T-helper 22 cell (primary cell): Measurements from ENCODE around the gene KATNB1.
"Not testable (repeated sequence)": the region's sequence is repeated elsewhere in the genome, so short reads cannot be mapped to it uniquely, and the experiment has no call there.

Experiments used
- DNase-seq: peaks from one replicate; pipeline ENCODE4 v3.0.0-alpha.2; 2020; ENCODE audit warnings: low read depth

KATNB1 gene

DNA sequence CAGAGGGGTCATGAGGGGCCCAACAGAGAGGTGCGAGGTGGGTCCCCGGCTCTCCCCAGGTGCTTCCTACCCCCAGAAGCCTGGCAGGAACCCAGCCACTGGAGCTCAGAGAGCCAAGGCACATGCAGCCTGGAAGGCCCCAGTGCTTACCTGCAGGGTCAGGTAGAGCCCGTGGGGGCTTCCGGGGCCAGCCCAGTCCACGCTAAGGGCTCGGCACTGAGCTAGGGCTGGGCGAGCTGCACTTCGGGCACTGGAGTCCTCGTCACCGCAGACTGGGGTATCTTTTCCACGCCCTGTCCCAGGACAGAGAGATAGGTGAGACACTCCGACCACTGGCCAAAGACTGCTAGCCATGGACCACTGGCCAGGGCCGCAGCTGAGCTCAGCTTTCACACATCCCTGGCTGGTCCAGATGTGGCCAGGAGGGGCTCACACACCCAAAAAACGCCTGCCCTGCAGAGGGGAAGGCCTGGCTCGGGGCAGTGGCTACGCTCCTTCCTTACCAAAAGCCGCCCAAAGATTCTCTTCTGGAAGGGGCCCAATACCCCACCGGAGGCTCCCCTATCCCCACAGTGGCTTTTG lies 59.4 kb downstream of the KATNB1 start:
- DNase-seq = no peak

- no peak for DNase-seq
These were observed 59.9 kb downstream of the KATNB1 start for GRCh38 chr16:57795431-57795878.

DNA sequence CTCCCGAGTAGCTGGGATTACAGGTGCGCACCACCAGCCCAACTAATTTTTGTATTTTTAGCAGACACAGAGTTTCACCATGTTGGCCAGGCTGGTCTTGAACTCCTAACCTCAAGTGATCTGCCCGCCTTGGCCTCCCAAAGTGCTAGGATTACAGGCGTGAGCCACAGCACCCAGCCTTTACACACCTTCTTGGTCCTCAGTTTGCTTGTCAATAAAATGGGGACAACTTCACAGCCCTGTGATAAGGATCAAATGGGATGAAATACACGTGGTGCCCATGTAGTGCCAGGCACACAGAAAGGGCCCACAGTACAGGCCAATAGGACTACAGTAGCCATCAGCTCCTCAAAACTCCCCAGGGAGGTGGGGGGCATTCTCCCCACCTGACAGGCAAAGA lies 60.4 kb downstream of the KATNB1 start:
- not testable (repeated sequence) for DNase-seq

DNA sequence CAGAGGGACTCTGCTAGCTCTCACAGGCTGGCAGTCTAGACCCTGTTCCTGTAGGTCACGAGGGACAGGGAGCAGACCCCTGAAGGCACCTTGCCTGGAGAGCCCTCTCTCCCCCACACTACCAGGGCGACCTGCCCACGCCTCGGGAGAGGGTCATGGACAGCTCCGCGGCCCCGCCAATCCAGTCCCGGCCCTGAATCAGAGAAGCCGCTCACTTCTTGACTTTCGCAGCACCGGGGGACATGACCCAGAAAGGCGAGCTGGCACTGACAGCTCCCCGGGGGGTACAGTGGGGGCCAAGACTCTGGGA lies 61.6 kb downstream of the KATNB1 start:
- no peak for DNase-seq

DNA sequence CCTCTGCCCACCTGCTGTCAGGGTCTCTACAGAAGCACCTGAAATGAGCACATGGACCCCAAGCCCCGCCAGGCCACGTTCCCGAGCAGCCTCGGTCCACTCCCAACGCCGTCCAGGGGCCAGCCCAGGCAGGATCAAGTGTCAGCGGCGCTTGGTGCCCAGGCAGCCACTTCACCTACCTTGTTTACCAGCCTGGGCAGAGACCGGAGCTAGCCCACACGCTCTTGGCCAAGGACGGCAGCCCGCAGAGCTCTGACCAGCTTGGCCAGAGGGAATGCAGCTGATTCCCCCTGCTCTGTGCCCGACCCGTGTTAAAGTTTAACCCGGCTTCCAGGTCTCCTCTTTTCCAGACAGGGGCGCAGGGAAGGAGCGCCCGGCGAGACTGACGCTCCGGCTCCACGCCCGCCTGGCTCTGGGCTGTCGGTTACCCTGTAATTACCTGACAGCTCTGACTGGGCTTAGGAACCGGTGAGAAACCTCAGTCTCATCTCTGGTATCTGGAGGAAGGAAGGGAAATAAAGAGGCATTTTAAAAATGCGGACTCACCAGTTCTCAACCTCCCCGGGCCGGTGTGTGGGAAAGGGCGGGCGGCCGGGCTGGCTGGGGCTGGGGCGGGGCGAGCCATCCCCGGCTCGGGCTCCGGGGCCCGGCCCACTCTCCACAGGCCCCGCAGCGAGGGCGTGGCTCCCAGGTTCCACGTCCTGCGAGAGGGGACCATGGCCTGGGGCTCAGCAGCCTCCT lies 62.1 kb downstream of the KATNB1 start:
- DNase-seq = no peak

DNA sequence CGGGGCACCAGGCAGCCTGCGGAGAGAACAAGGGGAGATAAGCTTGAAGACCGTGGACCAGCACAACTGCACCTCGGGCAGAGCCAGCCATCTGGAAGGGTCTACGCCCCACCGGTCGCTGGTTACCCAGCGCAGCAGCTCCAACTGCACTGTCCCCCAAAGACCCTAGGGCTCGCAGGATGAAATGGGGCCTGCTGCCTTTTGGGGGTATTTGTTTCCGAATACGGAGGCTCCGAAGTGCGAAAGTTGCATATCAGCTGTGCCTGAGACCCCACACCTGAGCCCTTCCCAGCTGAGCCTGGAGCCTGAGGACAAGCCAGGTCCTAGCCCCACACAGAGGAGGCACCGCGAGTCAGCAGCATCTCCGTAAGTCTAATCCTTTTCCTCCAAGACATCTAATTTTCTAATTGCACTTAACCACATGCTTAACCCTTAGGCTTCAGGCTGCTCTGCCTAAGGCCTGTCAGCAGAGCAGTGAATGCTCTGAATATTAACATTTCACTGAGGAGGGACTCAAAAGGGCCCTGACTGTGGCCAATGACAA lies 62.8 kb downstream of the KATNB1 start:
- DNase-seq = no peak

DNA sequence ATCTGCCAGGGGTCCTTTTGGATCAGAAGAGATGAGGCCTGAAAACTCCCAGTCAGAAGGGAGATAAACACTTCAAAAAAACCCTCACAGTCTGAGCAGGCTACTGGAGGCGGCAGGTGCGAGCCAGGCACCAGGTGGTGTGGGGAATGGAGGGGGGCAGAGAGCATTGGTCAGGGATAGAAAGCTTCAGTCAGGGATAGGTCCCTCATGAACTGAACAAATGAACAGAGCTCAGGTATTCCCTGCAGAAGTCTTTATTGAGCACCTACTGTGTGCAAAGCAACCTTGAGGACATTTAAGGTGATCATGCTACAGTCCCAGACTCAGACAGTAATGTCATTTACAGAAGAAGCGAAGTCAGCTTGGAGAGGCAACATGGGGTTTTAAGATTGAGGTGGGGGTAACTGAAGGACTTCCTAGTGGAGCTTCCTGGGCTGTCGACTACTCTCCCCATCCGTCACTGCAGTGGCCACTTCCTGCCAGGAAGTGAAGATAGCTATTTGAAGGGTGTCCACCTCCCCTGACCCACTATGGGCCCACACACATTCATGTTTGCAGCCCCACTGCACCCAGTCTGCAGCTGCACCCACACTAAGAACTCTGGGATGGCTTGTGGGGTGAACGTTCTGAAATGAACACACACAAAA lies 63.5 kb downstream of the KATNB1 start:
- DNase-seq = no peak

DNA sequence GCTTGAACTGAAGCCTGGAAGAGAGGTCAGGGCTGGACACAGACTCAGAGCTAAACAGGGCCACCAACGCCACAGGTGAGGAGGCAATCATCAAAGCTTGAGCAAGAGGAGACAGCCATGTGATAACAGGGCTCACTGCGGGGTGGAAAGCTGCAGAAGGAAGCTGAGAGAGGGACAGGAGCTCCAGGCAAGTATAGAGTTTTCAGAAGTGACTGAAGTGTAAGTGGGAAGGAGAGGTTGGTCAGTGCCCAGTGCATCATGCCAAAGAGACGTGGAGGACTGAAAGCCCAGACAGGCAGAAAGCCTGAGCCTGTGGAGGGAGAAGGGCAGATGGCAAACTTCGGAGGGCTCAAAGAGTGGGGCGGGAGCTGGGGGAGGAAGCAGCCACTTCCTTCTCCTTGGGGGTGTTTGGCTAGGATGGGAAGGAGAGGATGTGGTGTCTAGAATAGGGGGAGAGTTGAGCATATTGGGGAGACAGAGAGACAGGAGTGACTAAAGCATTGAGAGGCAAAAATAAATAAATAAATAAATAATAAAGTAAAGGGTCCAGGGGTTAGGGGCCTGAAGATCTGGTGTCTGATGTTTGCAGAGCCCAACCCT lies 64.1 kb downstream of the KATNB1 start:
- no peak for DNase-seq

DNA sequence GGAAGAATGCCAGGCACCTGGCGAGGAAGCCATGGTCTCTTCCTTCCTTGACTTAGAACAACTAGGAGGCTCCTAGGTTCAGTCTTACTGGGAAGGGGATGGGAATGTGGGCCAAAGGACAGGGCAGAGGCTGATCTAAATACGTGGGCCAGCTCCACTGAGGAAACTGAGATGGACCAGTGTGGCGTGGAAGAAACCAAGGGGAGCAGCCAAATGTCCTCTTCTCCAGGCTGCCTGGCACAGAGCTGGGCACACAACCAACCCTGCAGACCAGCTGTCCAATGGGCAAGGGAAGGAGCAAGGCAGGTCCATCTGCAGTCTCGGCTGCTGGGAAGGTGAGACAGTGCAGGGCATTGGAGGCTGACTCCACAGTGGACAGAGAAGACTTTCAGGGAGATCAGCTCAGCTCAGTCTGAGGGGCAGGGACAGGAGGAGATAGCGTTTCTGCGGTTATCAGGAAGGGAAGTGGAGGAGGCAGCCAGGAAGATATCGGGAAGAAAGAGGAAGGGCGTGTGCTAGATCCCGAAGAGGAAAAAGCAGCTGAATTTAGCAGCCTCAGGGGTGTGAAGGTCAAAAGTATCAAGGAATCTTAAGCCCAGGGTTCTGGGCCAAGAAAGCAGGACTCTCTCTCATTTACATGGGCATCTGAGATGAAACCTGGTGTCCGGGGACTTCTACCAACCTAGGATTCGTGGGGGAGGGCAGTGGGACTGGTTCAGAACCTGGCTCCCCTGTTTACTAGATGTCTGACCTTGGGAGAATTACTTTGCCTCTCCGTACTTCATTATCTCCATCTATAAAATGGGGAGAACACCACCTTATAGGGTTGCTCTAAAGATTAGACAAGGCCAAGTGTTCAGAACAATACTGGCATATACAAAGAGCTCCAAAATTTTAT lies 64.9 kb downstream of the KATNB1 start:
- no peak for DNase-seq

DNA sequence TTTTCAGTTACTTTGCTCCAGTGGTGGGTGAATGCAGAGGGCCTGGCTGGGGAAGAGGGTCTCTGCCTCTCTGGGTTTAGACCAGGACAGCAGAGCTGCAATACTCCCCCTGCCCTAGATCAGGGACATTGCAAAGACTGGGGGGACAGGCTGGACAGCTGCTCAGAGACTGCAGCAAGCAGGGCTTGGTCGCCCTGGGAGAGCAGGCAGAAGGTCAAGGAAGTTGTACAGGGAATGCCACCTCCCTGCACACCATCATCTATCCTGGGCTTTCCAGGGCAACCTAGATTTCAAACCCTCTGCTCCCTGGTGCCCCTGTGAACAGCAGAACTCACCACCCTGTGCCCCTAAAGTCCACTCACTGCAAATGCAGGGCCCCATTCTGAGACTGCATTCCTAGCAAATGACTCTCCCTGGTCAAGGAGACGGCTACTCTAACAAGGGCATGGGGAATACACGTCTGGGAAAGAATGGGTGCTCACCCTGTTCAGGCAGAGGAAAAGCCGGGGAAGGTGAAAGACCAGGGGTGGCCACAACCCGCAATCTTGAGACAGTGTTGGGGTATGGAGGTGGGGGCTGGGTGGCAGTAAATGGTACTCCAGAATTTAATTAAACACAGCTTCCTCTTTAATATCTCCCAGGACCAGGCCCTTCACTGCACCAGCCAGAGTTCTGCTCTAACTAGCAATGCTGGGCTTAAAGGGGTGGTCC lies 65.7 kb downstream of the KATNB1 start:
- DNase-seq = no peak

GRCh38 chr16:57801809-57802340 lies 66.3 kb downstream of the KATNB1 start:
- no peak for DNase-seq

DNA sequence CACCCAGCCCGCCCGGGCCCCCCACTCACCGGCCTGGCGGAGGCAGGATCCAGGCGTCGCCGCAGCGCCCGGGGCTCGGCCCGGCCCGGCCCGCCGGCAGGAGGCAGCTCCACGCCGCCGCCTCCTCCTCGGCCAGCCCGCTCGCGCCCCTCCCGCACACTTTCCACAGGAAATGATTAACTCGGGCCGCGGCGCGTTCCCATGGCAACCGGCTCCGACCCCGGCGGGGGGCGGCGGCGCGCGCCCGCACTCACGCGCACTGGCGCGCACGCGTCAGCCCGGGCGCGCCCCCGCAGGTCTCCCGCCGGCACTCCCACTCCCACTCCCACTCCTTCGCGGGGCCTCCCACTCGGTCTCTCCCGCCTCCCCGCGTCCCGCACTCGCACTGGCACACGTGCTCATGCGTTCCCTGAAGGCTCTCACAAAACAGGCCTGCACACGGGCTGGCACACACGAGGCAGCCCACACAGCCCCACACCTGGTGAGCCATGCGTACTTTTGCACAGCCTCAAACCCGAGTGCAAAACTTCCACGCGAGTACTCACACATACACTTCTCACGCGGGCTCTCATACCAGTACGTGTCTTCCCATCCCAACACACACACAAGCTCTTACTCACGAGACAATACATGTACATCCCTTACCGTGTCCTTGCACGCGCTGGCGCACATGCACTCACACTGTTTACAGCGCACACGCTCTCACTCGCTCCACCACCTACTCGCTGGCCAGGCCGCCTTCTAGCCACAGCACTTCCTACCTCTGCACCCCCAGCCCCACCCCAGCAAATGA lies 67.0 kb downstream of the KATNB1 start, which contains the start of gene KIFC3:
KIFC3 (minus strand) TSS at position 151 of the 793 bp plus-strand sequence. CDS start 4,248 bp downstream, outside the sequence.
- peak; percentile 44 for DNase-seq

- DNase-seq = no peak
These were observed 67.8 kb downstream of the KATNB1 start for GRCh38 chr16:57803134-57803990.

GRCh38 chr16:57804111-57804837 lies 68.7 kb downstream of the KATNB1 start:
- no peak for DNase-seq

DNA sequence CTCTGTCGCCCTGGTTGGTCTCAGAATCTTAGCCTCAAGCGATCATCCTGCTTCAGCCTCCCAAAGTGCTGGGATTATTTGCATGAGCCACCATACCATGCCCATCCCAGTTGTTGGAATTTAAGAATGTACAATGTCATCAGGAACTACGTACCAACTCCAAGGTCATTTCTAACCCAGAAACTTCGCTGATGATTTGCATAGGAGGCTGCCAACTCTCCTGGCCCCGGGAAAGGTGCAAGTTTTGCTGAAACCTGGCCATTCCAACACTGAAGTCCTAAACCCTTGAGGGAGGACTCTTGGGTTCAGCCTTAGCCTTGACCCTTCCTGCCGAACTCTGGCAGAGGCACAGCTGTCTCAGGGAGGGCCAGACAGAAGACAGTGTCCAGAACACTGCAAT lies 69.6 kb downstream of the KATNB1 start:
- no peak for DNase-seq
